GM10248 (cell line): Measurements from ENCODE around the gene GADD45GIP1.

Source experiments
- CTCF ChIA-PET: fragments of 300-600 bp; sonication (Branson Sonifier 250); formaldehyde crosslinking; extraction: SDS; loops from one replicate; lab custom pipeline; 2021; ENCODE audit warnings: antibody characterized with exemption; lab: Yijun Ruan, JAX
- POLR2A ChIA-PET: fragments of 350-650 bp; sonication (Branson Sonifier 250); formaldehyde crosslinking; extraction: SDS; loops from one replicate; lab custom pipeline; 2020; ENCODE audit warnings: antibody characterized with exemption; lab: Yijun Ruan, JAX
- DNase-seq: peaks from one replicate; pipeline ENCODE4 v3.0.0; 2012; ENCODE audit errors: extremely low spot score
- CTCF ChIP-seq: IDR thresholded peaks from 2 replicates; pipeline ENCODE4 v1.5.1; 2012; ENCODE audit warnings: mild to moderate bottlenecking, low read depth; ENCODE audit errors: extremely low read depth, missing control alignments, control extremely low read depth

GADD45GIP1 gene

GRCh38 chr19:12956446-12957388 is at the start of gene GADD45GIP1:
Gene GADD45GIP1 (minus strand): TSS chr19:12957223. CDS start chr19:12957212, 11 bp downstream.
- CTCF ChIA-PET, result interaction anchor here (1.6 to 6.7 kb wide), 2 partner anchors 8 to 20 kb away, joined by 6 to 56 read pairs; no protein-coding TSS in a partner anchor

GRCh38 chr19:13005861-13006370 is 48.9 kb upstream of the GADD45GIP1 start:
- POLR2A ChIA-PET, result interaction anchor here (0.6 kb wide), 1 partner anchor 852 kb away, joined by 11 read pairs; no protein-coding TSS in a partner anchor
- CTCF ChIA-PET, result interaction anchor here (0.8 to 3.8 kb wide), 7 partner anchors 12 to 158 kb away, joined by 3 to 25 read pairs (median 9); no protein-coding TSS in a partner anchor
- no peak for TF ChIP-seq CTCF
- DNase-seq, result no peak

More at GRCh38 chr19:12956446-12957388, at the start of gene GADD45GIP1:
- peak; percentile 88 for DNase-seq
- POLR2A ChIA-PET, result interaction anchor here (0.6 to 1.8 kb wide), 3 partner anchors 9 to 196 kb away, joined by 3 to 7 read pairs (median 3); no protein-coding TSS in a partner anchor
- TF ChIP-seq CTCF, result no peak

- ChIA-PET CTCF (interaction anchor here (0.8 to 3.8 kb wide), 10 partner anchors 12 to 158 kb away, joined by 3 to 25 read pairs (median 5); no protein-coding TSS in a partner anchor), POLR2A (no interaction called here)
- no peak for TF ChIP-seq CTCF
- DNase-seq, result no peak
Observed at GRCh38 chr19:13005253-13005652, 48.2 kb upstream of the GADD45GIP1 start.

GRCh38 chr19:13004273-13004672 is 47.2 kb upstream of the GADD45GIP1 start:
- DNase-seq, result no peak
- POLR2A ChIA-PET, result no interaction called here
- CTCF ChIA-PET, result interaction anchor here (1.0 to 3.8 kb wide), 5 partner anchors 14 to 90 kb away, joined by 3 to 25 read pairs (median 5); no protein-coding TSS in a partner anchor
- no peak for TF ChIP-seq CTCF

- no peak for TF ChIP-seq CTCF
- ChIA-PET CTCF (interaction anchor here (0.9 to 1.4 kb wide), 3 partner anchors 25 to 58 kb away, joined by 4 to 7 read pairs (median 4); no protein-coding TSS in a partner anchor), POLR2A (no interaction called here)
- no peak for DNase-seq
Observed at GRCh38 chr19:13003081-13003480, 46.1 kb upstream of the GADD45GIP1 start.
